ENCODE data around the gene PROX1.

The PROX1 gene

DNA sequence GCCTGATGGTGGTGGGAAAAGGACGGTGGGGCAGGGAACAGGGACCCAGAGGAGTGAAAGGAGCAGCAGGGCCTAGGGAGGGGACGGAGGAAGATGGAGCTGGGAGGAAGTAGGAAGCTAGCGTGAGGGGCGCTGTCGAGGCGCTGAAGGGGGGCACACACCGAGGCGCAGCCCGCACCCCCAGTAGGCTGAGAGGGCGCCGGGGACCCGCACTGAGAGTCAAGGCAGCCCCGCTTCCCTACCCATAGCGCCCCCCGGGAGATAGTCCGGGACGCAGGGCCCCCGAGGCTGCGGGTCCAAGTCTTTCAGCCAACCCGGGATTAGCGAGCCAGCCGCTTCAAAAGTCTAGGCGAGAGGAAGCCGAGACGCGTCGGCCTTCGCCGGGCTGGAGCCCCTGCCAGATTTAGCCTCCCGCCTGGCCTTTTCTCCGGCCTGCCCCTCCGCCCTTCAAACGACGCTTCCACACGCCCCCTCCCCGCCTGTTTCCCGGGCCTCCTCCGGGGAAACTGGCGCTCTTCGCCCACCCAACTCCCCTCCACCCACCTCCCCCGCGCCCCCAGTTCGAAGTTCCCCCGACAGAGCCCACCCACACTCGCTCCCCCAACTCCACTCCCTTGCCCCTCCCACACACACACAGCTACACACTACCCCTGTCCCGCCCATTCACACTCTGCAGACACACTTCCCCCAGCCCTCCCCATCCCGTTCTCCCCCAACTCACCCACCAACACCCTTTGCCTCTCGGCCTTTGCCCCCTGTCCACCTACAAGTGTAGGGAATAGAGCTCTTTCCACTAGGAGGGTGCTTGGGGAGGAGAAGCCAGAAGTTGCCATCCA is 7.8 kb upstream of the PROX1 start:
- no peak for DNase-seq (ENCODE audit: low read depth)

- DNase-seq (ENCODE audit: low read depth): no peak
These were observed 6.9 kb upstream of the PROX1 start for GRCh38 chr1:213980906-213981305.

DNA sequence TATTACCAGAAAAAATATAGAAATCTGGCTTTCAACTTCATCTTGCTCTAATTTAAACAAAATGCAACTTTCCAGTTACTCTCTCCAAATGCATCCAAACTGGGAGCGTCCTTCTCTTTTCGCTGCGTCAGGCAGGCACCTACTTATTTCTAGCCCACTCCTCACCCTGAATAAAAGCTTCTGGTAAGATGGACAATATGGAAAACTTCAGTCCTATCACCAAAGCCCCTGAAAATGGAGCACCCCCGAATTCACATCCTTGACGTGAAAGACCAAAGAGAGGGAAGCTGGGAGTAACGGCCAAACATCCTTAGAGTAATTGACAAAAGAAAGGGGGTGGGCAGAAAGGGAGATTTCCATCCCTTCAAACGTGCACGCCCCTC is 5.5 kb upstream of the PROX1 start:
- DNase-seq (ENCODE audit: low read depth): no peak

- no peak for DNase-seq (ENCODE audit: low read depth)
These were observed 4.9 kb upstream of the PROX1 start for GRCh38 chr1:213982672-213983492.

DNA sequence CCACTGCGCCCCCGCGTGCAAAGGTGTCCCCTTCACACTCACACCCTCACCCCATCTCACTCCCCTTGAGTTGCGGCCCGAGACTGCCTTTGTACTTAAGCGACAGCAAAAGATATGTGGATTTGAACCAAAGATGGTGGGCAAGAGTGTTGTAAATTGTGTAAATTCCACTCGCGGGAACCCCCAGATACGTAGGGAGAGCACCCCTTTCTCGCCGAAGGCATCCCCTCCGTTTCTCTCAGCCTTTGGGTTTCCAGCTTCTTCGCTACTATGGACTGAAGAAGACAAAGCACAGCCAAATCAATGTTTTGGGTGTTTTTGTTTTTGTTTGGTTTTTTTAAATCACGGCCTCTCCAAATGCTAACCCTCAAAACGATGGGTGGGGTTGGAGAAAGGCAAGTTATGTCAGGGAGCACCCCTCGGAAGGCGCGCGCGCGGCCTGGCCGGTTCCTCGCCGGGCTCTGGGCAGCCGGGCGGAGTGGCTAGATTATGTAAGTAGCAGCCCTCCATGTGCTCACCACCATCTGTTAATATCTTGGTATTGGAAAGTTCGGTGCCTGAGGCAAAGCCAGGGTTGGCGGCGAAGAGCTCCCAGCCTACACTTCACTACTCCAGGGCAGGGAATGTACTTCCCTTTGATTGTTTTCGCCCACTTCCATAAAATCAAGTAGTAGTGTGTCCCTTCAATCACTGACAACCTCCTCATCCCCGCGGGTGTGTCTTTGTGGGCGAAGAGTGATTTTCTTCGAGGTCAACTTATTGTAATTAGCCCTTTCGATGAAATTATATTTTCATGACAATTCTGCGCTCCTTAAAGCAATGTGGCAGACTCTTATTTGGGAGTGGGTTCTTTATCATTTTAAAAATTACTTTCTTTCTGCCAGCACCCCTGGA is 4.0 kb upstream of the PROX1 start:
- no peak for DNase-seq (ENCODE audit: low read depth)

DNA sequence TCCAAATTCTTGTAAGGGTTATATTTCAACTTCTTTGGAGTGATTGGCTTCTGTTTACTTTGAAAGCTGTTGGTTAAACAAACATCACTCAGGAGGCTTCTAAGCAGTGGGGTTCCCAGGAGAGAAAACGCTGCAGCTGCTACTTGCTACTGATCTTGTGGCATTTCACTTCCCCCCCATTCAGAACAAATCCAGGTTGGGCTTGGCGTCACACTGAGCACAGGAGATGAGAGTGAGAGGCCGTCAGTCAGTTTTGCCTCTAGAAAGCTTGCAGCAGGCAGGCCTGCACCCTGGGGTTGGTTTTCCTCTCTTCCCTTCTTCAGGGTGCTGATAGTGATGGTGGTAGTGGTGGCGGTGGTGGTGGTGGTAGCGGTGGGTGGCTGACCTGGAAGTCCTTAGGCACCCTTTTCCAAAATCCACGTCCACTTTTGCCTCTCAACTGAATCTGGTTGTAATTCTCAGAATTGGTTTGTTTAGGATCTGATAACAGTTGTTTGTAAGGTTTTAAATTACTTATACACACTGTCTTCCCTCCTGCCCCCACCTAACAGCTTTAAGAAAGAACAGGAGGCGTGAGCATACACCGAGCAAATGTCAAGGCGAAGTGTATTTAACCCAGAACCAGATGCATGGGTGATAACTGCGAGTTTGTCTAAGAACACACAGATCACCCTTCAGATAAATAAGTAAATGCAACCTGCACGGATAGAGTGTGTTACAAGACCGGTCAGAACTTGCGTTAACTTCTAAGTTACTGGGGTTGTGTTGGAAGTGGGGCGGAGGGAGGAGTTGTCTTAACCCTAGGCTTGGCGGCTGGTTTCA is 3.2 kb upstream of the PROX1 start:
- no peak for DNase-seq (ENCODE audit: low read depth)

GRCh38 chr1:213985209-213986019 is 2.4 kb upstream of the PROX1 start:
- DNase-seq (ENCODE audit: low read depth): no peak

DNA sequence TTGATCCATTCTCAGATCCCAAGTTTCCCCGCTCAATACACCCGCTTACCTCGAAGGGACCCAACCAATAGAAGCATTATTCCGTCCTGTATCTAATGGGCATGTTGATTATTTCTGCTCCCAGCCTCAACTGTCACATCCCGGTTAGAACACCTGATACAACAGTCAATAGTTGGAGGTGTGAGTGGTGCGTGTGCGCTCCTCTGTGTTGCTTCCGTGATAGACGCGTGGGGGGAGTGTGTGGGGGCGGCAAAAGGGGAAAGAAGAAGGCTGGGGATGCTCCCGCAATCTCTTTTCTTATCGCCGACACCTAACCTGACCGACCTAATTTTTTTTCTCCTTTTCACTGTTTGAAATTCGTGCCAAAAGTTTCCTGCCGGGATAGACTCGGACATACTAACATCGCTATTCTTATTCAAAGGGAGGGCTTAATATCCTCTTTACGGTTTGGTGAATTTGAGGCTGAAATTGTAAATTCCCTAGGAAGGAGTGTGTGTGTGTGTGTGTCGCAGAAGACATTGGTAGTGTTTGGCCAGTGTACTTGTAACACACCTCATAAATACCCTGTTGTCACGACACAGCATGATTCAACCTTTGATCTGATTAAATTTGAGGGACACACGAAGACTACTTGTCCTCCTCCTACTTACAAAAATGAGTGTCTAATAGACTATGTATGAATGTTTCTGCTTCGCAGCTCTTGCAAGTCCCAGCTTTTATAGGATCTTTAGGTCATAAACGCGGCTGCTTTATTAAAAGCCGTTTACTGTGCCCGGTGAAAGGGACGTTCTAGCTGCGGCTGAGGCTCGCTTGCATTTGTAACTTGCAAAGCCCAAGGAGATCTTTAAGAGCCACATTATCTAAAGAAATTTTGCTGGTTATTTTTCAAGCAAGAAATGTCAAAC is 1.5 kb upstream of the PROX1 start:
- DNase-seq (ENCODE audit: low read depth): no peak

DNA sequence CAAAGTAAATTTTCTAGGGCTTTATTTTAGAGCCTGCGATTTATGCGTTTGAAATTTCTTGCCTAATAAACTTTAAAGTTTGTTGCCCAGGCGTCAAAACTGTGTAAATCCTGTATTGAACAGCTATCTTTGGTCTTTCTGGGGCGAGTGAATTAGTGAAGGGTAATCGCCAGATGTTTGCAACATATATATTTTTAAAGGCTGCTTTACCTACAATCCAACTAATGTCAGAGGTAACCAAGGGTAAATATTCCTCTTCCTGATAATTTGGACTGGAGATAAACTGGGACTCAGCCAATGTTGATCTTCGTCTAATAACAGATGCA is 885 bp upstream of the PROX1 start:
- no peak for DNase-seq (ENCODE audit: low read depth)

- no peak for DNase-seq (ENCODE audit: low read depth)
These were observed 299 bp upstream of the PROX1 start for GRCh38 chr1:213987422-213987926.

GRCh38 chr1:213988507-213989001 is 781 bp downstream of the PROX1 start:
- DNase-seq (ENCODE audit: low read depth): no peak

- DNase-seq (ENCODE audit: low read depth): no peak
These were observed 1.5 kb downstream of the PROX1 start for GRCh38 chr1:213989002-213989855.

- no peak for DNase-seq (ENCODE audit: low read depth)
These were observed 6.2 kb downstream of the PROX1 start for GRCh38 chr1:213993929-213994328.

DNA sequence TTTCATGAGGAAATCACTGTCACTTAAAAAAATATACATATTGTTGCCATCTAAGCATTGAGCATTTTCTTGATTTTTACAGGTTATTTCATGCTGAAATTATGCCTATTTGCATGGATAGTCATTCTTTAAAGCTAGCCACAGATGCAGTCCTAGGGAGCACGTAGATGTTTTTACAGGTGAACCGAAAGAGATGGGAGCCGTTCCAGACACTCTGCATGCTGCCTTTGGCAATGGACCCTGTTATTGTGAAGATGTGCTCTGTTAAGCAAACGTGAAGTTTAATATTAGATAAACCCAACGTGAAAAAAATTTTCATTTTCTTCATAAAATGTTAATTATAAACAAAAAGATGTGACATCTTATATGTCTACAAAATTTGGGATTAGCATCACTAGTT is 7.1 kb downstream of the PROX1 start:
- DNase-seq (ENCODE audit: low read depth): no peak

GRCh38 chr1:213995603-213996002 is 7.8 kb downstream of the PROX1 start:
- DNase-seq (ENCODE audit: low read depth): no peak

- no peak for DNase-seq (ENCODE audit: low read depth)
These were observed 8.7 kb downstream of the PROX1 start for GRCh38 chr1:213996320-213997037.

GRCh38 chr1:213997038-213997771 is 9.4 kb downstream of the PROX1 start:
- no peak for DNase-seq (ENCODE audit: low read depth)
